ENCODE data around the gene TASP1. TPM values are rescaled to one million over a fixed set of nuclear protein-coding genes. Genes with fewer than 3 reads are reported as not detected.
"Not testable (repeated sequence)": the region's sequence is repeated elsewhere in the genome, so short reads cannot be mapped to it uniquely, and the experiment has no call there.

Gene TASP1
- total and polyA plus RNA-seq, 4 donors = 2.5 to 10.0 (median 4.7) TPM

GRCh38 chr20:13485576-13485975 is 153.2 kb downstream of the TASP1 start:
- Histone ChIP-seq H3K4me1 (ENCODE audit: control insufficient read depth in 4 of 4, insufficient read depth in 4 of 4, low read length in 3 of 4) (no peaks in the 10 kb centered on the region), H3K36me3 (ENCODE audit: control insufficient read depth in 4 of 4, insufficient read depth in 3 of 4, low read depth in 1 of 4, low read length in 3 of 4) (peaks cover 0 to 4% (median 1%) of the 10 kb centered on the region in 4 donors), H3K27ac (ENCODE audit: low read depth in 1 of 2, low read length in 2 of 2) (no peak overlapping the region), H3K9ac (ENCODE audit: low read depth in 1 of 2, low read length in 2 of 2) (no peak overlapping the region), H3K4me3 (ENCODE audit: low read depth in 1 of 3, low read length in 3 of 3) (no peak overlapping the region), H3K9me3 (ENCODE audit: control insufficient read depth in 4 of 4, low read length in 3 of 4) (peaks cover 0 to 5% (median 2%) of the 10 kb centered on the region in 4 donors), H3K27me3 (ENCODE audit: control insufficient read depth in 4 of 4, insufficient read depth in 4 of 4, low read length in 3 of 4) (no peaks in the 10 kb centered on the region)
- TF ChIP-seq RAD21 (IDR thresholded peaks at IDR 0.05) (no peak), NR2F2 (IDR thresholded peaks at IDR 0.05) (no peak), RXRA (IDR thresholded peaks at IDR 0.05) (no peak), ZBTB33 (IDR thresholded peaks at IDR 0.05) (no peak), YY1 (IDR thresholded peaks at IDR 0.05) (no peak), REST (IDR thresholded peaks at IDR 0.05) (no peak), EGR1 (IDR thresholded peaks at IDR 0.05; ENCODE audit: low read depth in 2 of 2) (no peak)
- 89% methylated on average over 3 of the region's 3 CpGs for WGBS
- no peak for DNase-seq (ENCODE audit: low spot score)

DNA sequence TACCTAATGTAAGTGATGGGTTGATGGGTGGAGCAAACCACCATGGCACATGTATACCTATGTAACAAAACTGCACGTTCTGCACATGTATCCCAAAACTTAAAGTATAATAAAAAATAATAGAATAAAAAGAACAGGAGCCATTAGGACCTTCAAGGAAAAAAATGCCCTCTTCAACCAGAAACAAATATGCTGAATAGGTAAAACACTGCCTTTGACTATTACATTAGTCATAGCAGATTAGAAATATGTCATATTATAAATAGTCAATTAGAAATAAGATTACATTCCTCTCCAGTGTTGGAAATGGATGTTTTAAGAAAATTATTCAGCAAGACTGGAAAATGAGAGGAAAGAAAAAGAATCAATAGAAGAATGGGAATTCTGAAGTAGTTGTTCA is 153.7 kb downstream of the TASP1 start:
- not testable (repeated sequence) for H3K27ac ChIP-seq (ENCODE audit: low read depth in 1 of 2, low read length in 2 of 2); H3K36me3 ChIP-seq (ENCODE audit: control insufficient read depth in 4 of 4, insufficient read depth in 3 of 4, low read depth in 1 of 4, low read length in 3 of 4); H3K4me3 ChIP-seq (ENCODE audit: low read depth in 1 of 3, low read length in 3 of 3); H3K27me3 ChIP-seq (ENCODE audit: control insufficient read depth in 4 of 4, insufficient read depth in 4 of 4, low read length in 3 of 4); DNase-seq (ENCODE audit: low spot score); H3K9ac ChIP-seq (ENCODE audit: low read depth in 1 of 2, low read length in 2 of 2); H3K9me3 ChIP-seq (ENCODE audit: control insufficient read depth in 4 of 4, low read length in 3 of 4); H3K4me1 ChIP-seq (ENCODE audit: control insufficient read depth in 4 of 4, insufficient read depth in 4 of 4, low read length in 3 of 4)
- WGBS = 93% methylated on average over 1 of the region's 1 CpG

- DNase-seq (ENCODE audit: low spot score); H3K4me3 ChIP-seq (ENCODE audit: low read depth in 1 of 3, low read length in 3 of 3); H3K9me3 ChIP-seq (ENCODE audit: control insufficient read depth in 4 of 4, low read length in 3 of 4); H3K27ac ChIP-seq (ENCODE audit: low read depth in 1 of 2, low read length in 2 of 2); H3K9ac ChIP-seq (ENCODE audit: low read depth in 1 of 2, low read length in 2 of 2); H3K4me1 ChIP-seq (ENCODE audit: control insufficient read depth in 4 of 4, insufficient read depth in 4 of 4, low read length in 3 of 4); H3K27me3 ChIP-seq (ENCODE audit: control insufficient read depth in 4 of 4, insufficient read depth in 4 of 4, low read length in 3 of 4); H3K36me3 ChIP-seq (ENCODE audit: control insufficient read depth in 4 of 4, insufficient read depth in 3 of 4, low read depth in 1 of 4, low read length in 3 of 4): not testable (repeated sequence)
- WGBS = 98% methylated on average over 1 of the region's 1 CpG
Observed at GRCh38 chr20:13483472-13483871, 155.3 kb downstream of the TASP1 start.

GRCh38 chr20:13478366-13478765 is 160.4 kb downstream of the TASP1 start:
- Histone ChIP-seq H3K9ac (ENCODE audit: low read depth in 1 of 2, low read length in 2 of 2) (no peak overlapping the region), H3K36me3 (ENCODE audit: control insufficient read depth in 4 of 4, insufficient read depth in 3 of 4, low read depth in 1 of 4, low read length in 3 of 4) (peaks cover 0 to 4% (median 3%) of the 10 kb centered on the region in 4 donors), H3K4me1 (ENCODE audit: control insufficient read depth in 4 of 4, insufficient read depth in 4 of 4, low read length in 3 of 4) (no peaks in the 10 kb centered on the region), H3K9me3 (ENCODE audit: control insufficient read depth in 4 of 4, low read length in 3 of 4) (peaks cover 0 to 3% (median 0%) of the 10 kb centered on the region in 4 donors), H3K4me3 (ENCODE audit: low read depth in 1 of 3, low read length in 3 of 3) (no peak overlapping the region), H3K27me3 (ENCODE audit: control insufficient read depth in 4 of 4, insufficient read depth in 4 of 4, low read length in 3 of 4) (no peaks in the 10 kb centered on the region), H3K27ac (ENCODE audit: low read depth in 1 of 2, low read length in 2 of 2) (no peak overlapping the region)
- no peak for DNase-seq (ENCODE audit: low spot score)
- 75% methylated on average over 2 of the region's 2 CpGs for WGBS
- TF ChIP-seq, protein P1, sequence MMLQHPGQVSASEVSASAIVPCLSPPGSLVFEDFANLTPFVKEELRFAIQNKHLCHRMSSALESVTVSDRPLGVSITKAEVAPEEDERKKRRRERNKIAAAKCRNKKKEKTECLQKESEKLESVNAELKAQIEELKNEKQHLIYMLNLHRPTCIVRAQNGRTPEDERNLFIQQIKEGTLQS (IDR thresholded peaks at IDR 0.05) = no peak
- no peak for TF ChIP-seq GABPA (IDR thresholded peaks at IDR 0.05 in 1 of 2, conservative IDR thresholded peaks at IDR 0.05 in 1 of 2)
- TF ChIP-seq NR2F2 (IDR thresholded peaks at IDR 0.05) = no peak
- TF ChIP-seq JUND (IDR thresholded peaks at IDR 0.05) = no peak
- TF ChIP-seq REST (IDR thresholded peaks at IDR 0.05) = no peak
- no peak for TF ChIP-seq YY1 (IDR thresholded peaks at IDR 0.05)
- TF ChIP-seq CTCF (IDR thresholded peaks at IDR 0.05; ENCODE audit: low read depth, low read length, missing input control) = no peak
- no peak for TF ChIP-seq EGR1 (IDR thresholded peaks at IDR 0.05; ENCODE audit: low read depth in 2 of 2)
